Measurements from ENCODE around the gene APLNR.

The APLNR gene

DNA sequence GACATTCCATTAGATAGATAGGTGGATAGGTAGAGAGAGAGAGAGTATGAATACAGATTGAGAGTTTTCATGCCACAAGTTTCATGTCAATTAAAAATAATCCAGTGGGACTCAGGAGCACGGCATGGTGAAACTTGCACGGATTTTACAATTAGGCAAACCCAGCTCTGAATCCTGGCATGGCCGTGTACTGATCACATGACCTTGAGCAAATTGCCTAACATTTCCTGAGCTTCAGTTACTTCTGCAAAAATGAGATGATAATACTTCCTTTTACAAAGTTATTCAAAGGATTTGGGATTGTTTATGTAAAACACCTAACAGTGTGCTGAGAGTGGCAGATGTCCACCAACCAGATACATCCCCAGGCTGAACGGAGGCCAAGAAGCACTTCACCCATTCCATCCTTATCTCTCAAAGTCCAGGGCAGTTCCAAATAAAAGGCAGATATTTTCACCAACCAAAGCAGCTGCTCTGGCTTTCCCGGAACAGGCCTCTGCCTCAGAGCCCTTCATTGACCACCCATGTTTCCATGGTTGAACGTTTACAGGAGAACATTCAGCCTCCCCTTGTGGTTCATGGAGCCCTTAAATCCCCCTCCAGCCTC lies 17.9 kb downstream of the APLNR start:
- Histone ChIP-seq H3K4me3 (no peak overlapping the region), H3K27ac (no peak overlapping the region), H3K36me3 (ENCODE audit: insufficient read depth, low read length) (no peaks in the 10 kb centered on the region), H3K9me3 (ENCODE audit: low read depth, low read length) (no peaks in the 10 kb centered on the region), H3K9ac (ENCODE audit: insufficient read length) (no peak overlapping the region)
- TF ChIP-seq EZH2 (IDR thresholded peaks at IDR 0.05), result no peak
- no peak for TF ChIP-seq POLR2AphosphoS5 (IDR thresholded peaks at IDR 0.05; ENCODE audit: borderline replicate concordance, low read depth, low read length)
- TF ChIP-seq FOXP2 (optimal IDR thresholded peaks at IDR 0.05; ENCODE audit: control extremely low read depth, extremely low read length, insufficient read depth), result no peak
- no peak for DNase-seq (ENCODE audit: low read depth, low spot score)

DNA sequence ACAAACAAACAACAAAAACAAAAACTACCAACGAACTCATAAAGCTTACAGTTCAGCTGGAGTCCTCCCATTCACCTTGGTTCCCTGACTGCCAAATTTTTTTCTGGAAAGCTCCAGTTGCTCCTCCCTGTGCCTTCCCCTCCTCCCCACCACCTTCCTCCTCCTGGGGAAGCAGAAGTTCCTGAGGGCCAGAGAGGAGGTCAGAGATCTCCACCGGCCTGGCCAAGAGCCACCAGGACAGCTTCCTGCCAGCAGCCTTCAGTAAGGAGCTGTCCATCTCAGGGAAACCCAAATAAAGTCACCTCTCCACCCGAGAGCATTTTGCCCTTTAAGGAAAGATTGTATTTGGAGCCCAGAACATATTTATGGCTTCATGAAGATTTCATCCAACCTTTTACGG lies 20.0 kb downstream of the APLNR start:
- Histone ChIP-seq H3K9ac (ENCODE audit: insufficient read length) (no peak overlapping the region), H3K27ac (no peak overlapping the region), H3K36me3 (ENCODE audit: insufficient read depth, low read length) (no peaks in the 10 kb centered on the region), H3K4me3 (no peak overlapping the region), H3K9me3 (ENCODE audit: low read depth, low read length) (no peaks in the 10 kb centered on the region)
- no peak for DNase-seq (ENCODE audit: low read depth, low spot score)
- no peak for TF ChIP-seq POLR2AphosphoS5 (IDR thresholded peaks at IDR 0.05; ENCODE audit: borderline replicate concordance, low read depth, low read length)

DNA sequence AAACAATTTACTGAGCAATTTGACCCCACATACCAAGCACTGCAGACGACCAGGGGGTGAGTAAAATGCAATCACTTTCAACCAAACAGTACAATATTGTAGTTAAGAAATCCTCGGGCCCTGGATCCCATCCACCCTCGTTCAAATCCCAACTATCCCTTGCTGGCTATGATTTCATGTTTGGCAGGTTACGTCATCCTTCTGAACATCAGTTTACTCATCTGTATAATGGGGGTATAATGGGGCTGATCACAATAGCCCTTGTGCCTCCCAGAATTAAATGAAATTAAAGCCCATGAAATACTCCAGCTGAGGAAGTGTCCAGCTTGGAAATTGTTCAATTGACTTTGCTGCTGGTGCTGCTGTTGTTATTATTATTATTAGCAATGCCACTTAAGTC lies 20.6 kb downstream of the APLNR start:
- Histone ChIP-seq H3K4me3 (no peak overlapping the region), H3K9ac (ENCODE audit: insufficient read length) (no peak overlapping the region)
- no peak for TF ChIP-seq FOXP2 (optimal IDR thresholded peaks at IDR 0.05; ENCODE audit: control extremely low read depth, extremely low read length, insufficient read depth)
- no peak for TF ChIP-seq EZH2 (IDR thresholded peaks at IDR 0.05)
- TF ChIP-seq POLR2AphosphoS5 (IDR thresholded peaks at IDR 0.05; ENCODE audit: borderline replicate concordance, low read depth, low read length), result no peak

DNA sequence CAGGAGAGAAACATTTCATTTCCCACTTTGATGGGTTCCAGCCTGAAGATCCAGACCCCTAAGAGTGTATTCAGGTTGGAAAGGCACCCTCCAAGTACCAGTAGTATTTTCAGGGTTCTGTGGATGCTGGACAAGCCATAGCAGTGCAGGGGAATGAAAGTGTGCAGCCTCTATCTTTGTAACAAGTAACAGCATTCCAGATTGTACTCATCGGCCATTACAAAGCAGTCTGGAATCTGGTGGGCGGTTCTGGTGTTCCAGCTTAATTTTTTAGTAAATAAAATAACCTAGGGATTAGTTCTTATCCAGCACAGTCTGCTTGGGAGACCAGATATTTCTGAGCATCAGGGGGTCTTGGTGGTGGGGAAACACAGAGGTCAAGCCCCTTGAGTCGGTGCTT lies 22.6 kb downstream of the APLNR start:
- Histone ChIP-seq H3K9me3 (ENCODE audit: low read depth, low read length) (no peaks in the 10 kb centered on the region), H3K4me3 (no peak overlapping the region), H3K9ac (ENCODE audit: insufficient read length) (no peak overlapping the region), H3K36me3 (ENCODE audit: insufficient read depth, low read length) (no peaks in the 10 kb centered on the region), H3K27ac (no peak overlapping the region)
- no peak for DNase-seq (ENCODE audit: low read depth, low spot score)
- TF ChIP-seq POLR2AphosphoS5 (IDR thresholded peaks at IDR 0.05; ENCODE audit: borderline replicate concordance, low read depth, low read length) (no peak), EZH2 (IDR thresholded peaks at IDR 0.05) (no peak), FOXP2 (optimal IDR thresholded peaks at IDR 0.05; ENCODE audit: control extremely low read depth, extremely low read length, insufficient read depth) (no peak)

More for the DNA sequence above, 20.6 kb downstream of the APLNR start:
- Histone ChIP-seq H3K36me3 (ENCODE audit: insufficient read depth, low read length) (no peaks in the 10 kb centered on the region), H3K9me3 (ENCODE audit: low read depth, low read length) (no peaks in the 10 kb centered on the region), H3K27ac (no peak overlapping the region)
- DNase-seq (ENCODE audit: low read depth, low spot score), result no peak

DNA sequence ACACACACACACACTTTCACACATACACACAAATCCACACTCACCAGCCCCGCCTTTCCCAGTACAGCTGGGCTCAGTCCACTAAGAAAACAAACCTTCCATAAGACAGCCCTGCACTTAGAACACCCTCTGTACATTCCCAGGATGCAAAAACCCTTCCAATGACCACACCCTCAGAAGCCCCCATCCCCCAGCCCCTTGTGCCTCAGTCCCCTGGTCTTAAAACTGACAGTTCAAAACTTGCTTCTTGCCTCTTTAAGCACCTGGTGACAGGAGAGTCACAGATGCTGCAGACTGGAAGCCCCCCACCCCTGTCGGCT lies 23.0 kb downstream of the APLNR start:
- H3K9me3 ChIP-seq (ENCODE audit: low read depth, low read length), result no peaks in the 10 kb centered on the region
- no peak for TF ChIP-seq FOXP2 (optimal IDR thresholded peaks at IDR 0.05; ENCODE audit: control extremely low read depth, extremely low read length, insufficient read depth)
- TF ChIP-seq EZH2 (IDR thresholded peaks at IDR 0.05), result no peak
- no peak for TF ChIP-seq POLR2AphosphoS5 (IDR thresholded peaks at IDR 0.05; ENCODE audit: borderline replicate concordance, low read depth, low read length)
- DNase-seq (ENCODE audit: low read depth, low spot score), result no peak
- no peak overlapping the region for H3K9ac ChIP-seq (ENCODE audit: insufficient read length)
- no peak overlapping the region for H3K27ac ChIP-seq
- no peak overlapping the region for H3K4me3 ChIP-seq
- no peaks in the 10 kb centered on the region for H3K36me3 ChIP-seq (ENCODE audit: insufficient read depth, low read length)

DNA sequence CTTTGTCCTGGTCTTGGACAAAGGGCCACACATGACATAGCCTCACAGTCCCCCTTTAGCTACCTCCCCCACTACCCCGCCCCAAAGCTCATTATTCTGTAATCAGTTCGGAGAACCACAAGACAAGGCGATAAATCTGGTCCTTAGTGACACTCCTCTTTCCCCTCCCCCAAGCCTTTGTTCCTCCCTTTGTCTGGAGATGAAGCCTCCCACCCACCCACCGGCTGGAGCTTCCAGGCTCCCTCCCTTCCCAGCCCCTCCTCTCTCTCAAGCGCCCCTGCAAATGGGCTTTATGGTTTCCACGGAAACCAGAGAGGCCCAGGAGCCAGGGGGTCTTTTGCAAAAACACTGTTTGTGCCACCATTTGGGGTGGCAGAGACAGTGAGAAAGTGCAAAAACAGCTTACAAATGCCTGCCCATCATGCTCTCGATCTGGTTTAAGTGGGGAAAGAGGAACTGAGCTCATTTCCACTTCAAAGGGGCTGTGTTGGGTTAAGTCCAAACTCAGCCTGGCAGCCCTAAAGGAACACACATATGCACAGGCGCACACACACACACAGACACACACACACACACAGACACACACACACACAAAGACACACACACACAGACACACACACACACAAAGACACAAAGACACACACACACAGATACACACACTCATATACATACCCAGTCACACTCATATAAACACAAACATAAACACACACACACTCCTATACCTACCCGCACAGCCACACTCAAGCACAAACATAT lies 23.5 kb downstream of the APLNR start:
- Histone ChIP-seq H3K9me3 (ENCODE audit: low read depth, low read length) (no peaks in the 10 kb centered on the region), H3K4me3 (no peak overlapping the region), H3K27ac (no peak overlapping the region), H3K9ac (ENCODE audit: insufficient read length) (no peak overlapping the region), H3K36me3 (ENCODE audit: insufficient read depth, low read length) (no peaks in the 10 kb centered on the region)
- TF ChIP-seq FOXP2 (optimal IDR thresholded peaks at IDR 0.05; ENCODE audit: control extremely low read depth, extremely low read length, insufficient read depth) (no peak), POLR2AphosphoS5 (IDR thresholded peaks at IDR 0.05; ENCODE audit: borderline replicate concordance, low read depth, low read length) (no peak), EZH2 (IDR thresholded peaks at IDR 0.05) (no peak)
- DNase-seq (ENCODE audit: low read depth, low spot score), result no peak

DNA sequence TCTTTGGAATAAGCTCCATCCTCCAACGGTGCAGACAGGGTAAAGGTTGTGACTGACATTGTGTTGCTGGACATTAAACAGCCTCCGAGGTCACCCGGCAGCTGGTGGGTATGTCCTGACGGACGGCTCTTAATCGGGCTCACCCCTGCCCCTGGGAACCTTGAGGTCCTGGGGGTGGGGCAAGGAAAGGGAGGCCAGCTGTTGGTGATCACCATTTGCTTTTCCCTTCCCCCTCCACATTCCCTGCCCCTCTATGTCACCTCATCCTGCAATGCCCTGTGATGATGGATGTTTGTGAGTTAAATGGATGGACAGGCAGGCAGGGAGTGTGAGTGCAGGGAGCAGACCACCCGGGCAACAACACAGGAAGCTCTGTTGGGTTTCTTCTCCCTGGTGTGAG lies 26.3 kb downstream of the APLNR start:
- Histone ChIP-seq H3K36me3 (ENCODE audit: insufficient read depth, low read length) (no peaks in the 10 kb centered on the region), H3K9me3 (ENCODE audit: low read depth, low read length) (no peaks in the 10 kb centered on the region), H3K9ac (ENCODE audit: insufficient read length) (no peak overlapping the region), H3K4me3 (no peak overlapping the region), H3K27ac (no peak overlapping the region)
- no peak for TF ChIP-seq FOXP2 (optimal IDR thresholded peaks at IDR 0.05; ENCODE audit: control extremely low read depth, extremely low read length, insufficient read depth)
- TF ChIP-seq EZH2 (IDR thresholded peaks at IDR 0.05), result no peak
- no peak for TF ChIP-seq POLR2AphosphoS5 (IDR thresholded peaks at IDR 0.05; ENCODE audit: borderline replicate concordance, low read depth, low read length)
- no peak for DNase-seq (ENCODE audit: low read depth, low spot score)

DNA sequence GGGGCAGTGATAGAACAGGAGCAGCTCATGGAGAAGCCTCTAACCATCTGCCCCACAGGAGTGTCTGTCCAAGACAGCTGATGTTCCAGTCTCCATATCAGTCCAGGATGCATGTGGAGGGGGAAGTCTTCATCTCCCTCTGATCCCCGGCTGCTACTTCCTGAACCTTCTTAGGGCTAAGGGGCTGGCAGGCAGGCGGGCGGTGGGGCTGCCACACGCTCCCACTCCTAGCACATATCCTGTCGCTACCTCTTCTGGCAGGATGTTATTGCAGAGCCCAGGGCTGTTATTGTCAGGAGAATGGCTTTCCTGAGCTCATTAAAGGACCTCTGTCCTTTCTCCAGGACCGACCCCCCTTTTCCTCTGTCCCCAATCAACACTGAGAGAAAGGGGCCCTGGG lies 29.9 kb downstream of the APLNR start:
- Histone ChIP-seq H3K9ac (ENCODE audit: insufficient read length) (no peak overlapping the region), H3K36me3 (ENCODE audit: insufficient read depth, low read length) (no peaks in the 10 kb centered on the region), H3K27ac (no peak overlapping the region), H3K4me3 (no peak overlapping the region), H3K9me3 (ENCODE audit: low read depth, low read length) (no peaks in the 10 kb centered on the region)
- DNase-seq (ENCODE audit: low read depth, low spot score), result no peak
- TF ChIP-seq EZH2 (IDR thresholded peaks at IDR 0.05) (no peak), POLR2AphosphoS5 (IDR thresholded peaks at IDR 0.05; ENCODE audit: borderline replicate concordance, low read depth, low read length) (no peak), FOXP2 (optimal IDR thresholded peaks at IDR 0.05; ENCODE audit: control extremely low read depth, extremely low read length, insufficient read depth) (no peak)
